Tongue (tissue), 2 donors: ENCODE results near the gene ARHGAP11A. TPM values are rescaled to one million over a fixed set of nuclear protein-coding genes. Genes with fewer than 3 reads are reported as not detected.

Source experiments
- DNase-seq: peaks from one replicate; pipeline ENCODE4 v3.0.0-alpha.2; 2015
- total RNA-seq: library from RNA; depleted of rRNA; stranded (reverse); fragments of >200 nt; gene quantifications from one replicate; pipeline ENCODE4 v1.2.3, GENCODE V29; 2014

ARHGAP11A gene
- total RNA-seq, 1 donor from 2014 or later, result 11.1 TPM

DNA sequence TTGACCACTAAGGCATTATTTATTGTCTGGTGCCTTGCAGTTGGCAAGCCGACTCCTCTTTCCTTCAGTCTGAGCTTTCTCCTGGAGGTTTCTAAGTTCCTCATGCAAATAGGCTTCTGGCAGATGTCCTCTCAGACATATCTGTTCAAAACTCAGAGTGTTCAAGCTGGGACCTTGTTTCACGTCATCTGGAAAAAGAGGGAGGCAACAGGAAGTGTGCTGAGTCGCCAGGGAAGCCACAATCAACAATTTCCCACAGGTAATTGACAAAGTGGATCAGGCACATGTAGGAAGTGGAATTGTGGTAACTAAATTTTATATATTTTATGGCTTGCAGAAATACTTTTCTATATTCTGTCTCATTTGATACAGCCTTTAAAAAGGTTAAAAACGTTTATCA is 40.8 kb downstream of the ARHGAP11A start:
- no peak for DNase-seq

GRCh38 chr15:32656496-32656895 is 41.2 kb downstream of the ARHGAP11A start:
- no peak for DNase-seq

GRCh38 chr15:32657198-32657883 is 42.0 kb downstream of the ARHGAP11A start:
- no peak for DNase-seq

DNA sequence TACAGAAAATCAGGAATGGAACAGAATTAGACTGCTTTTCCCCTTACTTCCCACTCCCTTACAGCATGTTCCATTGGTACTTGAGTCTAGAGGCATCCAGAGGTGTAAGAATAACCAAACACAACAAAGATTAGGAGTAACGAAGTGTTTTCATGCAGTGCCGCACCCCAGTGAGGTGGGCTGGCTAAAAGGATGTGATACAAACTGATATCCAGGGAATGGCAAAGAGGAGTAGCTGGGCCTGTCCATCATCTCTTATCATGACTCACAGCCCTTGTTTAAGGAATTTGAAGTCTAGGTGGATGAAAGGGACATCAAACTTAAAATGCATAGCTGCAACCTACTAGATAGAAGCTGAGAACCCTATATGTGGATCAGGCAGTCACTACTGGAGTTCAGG is 42.6 kb downstream of the ARHGAP11A start:
- no peak for DNase-seq

DNA sequence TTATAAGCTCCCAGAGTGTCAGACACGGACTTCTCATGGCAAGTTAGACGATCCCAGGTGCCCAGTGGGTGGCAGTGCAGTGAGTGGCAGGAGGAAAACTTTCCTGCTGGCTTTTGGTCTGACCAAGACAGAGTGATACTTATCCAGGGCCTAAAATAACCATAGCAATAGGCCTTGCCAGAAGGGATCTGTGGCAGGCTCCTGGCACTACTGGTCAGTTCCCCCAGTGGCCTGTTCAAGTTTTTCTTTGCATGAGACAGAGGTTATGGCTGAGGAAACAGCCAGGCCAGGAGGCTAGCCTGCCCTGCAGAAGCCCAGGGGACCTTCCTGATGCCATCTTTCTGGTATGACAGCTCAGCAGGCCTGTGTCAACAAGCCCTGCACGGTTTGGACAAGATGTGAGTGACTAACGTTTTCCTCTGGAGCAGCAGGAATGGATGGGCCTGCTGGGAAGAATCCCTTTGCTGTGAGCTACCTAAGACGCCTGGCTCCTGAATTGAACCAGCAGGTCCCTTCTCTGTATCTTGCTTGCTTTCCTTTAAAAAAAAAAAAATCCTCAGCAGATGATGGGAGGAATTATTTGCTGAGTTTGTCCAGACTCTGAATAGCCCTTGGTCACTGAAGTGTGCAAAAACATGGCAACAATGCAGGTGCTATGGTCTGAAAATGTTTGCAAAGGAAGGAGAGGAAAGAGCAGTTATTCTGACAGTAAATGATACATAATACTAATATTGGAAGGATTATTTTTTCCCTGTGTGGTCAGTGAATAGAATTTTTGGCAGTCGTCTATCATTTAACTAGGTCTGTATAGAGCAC is 44.2 kb downstream of the ARHGAP11A start:
- DNase-seq, result peak; percentile 32

GRCh38 chr15:32663671-32664070 is 48.4 kb downstream of the ARHGAP11A start:
- no peak for DNase-seq

DNA sequence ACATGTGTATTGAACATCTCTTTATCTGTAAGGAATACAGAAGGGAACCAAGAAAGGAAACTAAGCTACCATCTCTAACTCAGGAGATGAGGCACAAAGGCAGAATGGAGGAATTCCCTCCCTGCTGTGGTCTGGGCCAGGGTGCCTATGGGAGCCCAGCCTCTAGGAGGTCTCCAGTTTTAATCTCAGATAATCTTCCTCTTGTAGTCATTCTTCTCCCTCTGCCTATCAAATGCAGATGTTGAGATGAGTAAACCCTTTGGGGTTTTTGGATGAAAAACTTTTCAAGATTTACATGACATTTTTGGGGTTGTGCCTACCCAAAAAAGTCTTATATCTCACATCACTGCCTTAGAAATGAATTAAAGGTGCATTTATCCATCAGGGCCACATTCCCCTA is 49.5 kb downstream of the ARHGAP11A start:
- no peak for DNase-seq

DNA sequence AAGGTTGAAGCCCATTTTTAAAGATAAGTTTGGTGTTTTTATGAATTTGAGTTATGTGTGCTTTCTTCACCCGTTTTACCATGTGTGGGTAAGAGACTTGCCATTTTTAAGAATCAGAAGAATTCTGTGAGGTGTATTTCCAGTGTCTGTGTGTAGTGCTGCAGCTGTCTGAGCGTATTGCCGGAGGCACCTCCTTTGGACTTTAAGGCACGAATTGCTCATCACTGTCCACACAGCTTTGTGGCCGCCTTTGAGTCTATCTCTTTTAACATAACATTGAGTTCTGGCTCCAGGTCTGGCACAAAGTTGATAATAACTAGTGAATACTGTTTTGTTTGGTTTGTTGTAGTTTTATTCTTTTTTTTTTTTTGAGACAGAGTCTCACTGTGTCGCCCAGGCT is 52.0 kb downstream of the ARHGAP11A start:
- DNase-seq, result no peak

DNA sequence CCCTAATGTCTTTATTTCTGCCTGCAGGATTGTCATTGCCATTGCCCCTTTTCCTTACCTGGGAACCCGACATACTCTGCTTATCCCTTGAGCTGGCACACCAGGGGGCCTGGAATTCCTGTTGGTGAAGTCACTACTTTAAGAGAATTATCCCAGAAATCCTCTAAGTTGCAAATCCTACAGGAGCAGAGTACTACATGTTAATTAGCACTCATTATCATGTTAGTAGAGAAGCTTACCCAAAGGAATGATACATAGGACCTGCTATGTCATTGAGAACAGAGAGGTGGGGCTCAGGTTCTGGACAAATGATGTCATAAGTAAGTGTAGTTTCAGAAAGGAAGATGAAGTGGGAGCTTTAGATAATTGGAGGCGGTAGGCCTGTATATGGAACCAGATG is 53.6 kb downstream of the ARHGAP11A start:
- DNase-seq, result no peak

DNA sequence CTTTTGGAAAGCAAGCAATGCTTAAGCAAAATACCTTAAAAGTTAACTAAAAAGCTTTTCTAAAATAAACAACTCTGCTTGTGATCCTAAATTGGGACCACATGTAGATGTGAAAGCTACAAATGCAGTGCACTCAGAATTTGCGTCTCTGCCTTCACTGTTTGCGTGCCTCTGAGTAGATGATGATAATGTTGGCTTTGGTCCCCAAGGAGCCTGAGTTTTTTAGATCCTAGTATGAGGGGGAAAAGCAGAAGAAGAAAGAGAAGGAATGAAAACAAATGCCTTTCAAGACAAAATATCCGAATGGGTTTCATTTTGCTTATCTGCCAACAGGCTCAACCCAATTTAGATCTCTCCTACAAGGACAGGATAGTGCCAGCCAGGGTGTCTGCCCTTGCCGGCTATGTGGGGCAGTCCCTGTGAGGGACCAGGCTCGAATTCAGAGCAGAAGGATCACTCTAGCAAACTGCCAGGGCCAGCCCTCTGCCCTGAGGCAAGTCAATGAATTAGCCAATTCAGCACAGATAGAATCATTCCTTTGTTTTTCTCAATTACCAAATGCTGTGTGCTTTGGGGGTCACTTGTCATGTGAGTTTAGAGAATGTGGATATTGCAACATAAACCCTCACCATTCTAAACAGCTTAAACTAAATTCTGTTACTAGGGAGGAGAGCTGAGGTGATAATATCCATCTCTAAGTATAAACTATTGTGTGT is 54.8 kb downstream of the ARHGAP11A start:
- peak; percentile 32 for DNase-seq

- no peak for DNase-seq
Measured at GRCh38 chr15:32670623-32671022, 55.3 kb downstream of the ARHGAP11A start.

- DNase-seq, result peak; percentile 24
Measured at GRCh38 chr15:32671339-32672325, 56.3 kb downstream of the ARHGAP11A start.

- DNase-seq, result no peak
Measured at GRCh38 chr15:32674681-32675080, 59.4 kb downstream of the ARHGAP11A start.

DNA sequence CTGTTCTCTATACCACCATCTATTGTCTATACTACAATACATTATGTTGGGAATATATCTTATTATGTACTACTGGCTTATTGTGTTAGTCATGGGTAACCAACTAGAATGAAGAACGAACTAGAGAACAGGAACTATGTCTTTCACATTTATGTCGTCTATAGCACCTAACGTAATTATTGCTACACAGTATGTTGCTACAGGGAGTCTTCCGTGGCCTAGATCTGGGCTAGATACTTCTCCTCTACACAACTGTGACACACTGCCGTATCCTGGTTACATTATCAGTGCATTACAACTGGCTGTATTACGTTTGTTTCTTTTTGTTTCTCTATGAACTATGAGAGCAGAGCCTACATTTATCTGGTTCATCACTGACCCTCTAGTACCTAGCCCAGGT is 60.2 kb downstream of the ARHGAP11A start:
- no peak for DNase-seq

- peak; percentile 22 for DNase-seq
Measured at GRCh38 chr15:32676169-32676568, 60.9 kb downstream of the ARHGAP11A start.

- peak; percentile 24 for DNase-seq
Measured at GRCh38 chr15:32677238-32677750, 62.0 kb downstream of the ARHGAP11A start.

DNA sequence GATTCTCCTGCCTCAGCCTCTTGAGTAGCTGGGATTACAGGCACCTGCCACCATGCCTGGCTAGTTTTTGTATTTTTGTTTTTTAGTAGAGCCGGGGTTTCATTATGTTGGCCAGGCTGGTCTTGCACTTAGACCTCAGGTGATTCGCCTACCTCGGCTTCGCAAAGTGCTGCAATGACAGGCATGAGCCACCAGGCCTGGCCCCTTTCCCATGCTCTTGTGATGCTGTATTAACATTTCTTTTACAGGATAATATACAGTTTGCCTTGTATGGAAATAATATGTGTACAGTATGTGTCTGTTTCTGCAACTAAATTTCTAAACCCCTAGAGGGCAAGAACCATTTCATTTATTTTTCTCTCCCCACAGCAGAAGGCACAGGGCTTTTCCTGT is 64.0 kb downstream of the ARHGAP11A start:
- DNase-seq, result no peak

- no peak for DNase-seq
Measured at GRCh38 chr15:32682569-32682968, 67.3 kb downstream of the ARHGAP11A start.

GRCh38 chr15:32682977-32683630 is 67.8 kb downstream of the ARHGAP11A start:
- DNase-seq, result no peak

DNA sequence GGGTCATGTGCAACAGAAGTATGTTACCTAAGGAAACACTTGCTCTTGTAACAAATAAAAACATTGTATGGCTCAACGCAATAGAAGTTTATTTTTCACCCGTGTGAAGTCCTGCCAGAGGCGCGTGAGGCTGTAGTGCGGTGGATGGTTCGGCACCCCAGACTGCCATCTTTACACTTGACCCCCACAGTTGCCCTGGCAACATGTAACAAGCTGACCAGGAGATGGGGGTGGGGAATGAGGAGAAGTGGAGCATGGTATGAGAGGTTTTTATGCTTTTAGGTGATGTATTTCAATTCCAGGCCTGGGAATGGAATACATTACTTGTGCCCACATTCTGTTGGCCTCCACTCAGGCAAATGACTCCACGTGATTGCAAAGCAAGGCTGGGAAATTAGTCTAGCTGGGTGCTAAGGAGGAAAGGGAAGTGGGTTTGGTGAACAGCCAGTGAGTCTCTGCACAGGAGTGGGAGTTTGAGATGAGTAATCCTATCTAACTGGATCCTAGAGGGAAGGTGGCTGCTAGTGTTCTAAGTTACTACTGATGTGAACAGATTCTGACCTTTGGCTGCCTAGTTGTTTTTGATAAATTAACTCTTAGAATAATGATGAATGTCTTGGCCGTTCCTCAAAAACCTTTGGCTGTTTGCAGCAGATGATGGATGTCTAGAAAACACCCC is 68.7 kb downstream of the ARHGAP11A start:
- DNase-seq, result no peak
